Measurements from ENCODE around the gene LMAN2.
"Not testable (repeated sequence)": the region's sequence is repeated elsewhere in the genome, so short reads cannot be mapped to it uniquely, and the experiment has no call there.

Gene LMAN2

GRCh38 chr5:177310332-177310731, 41.1 kb downstream of the LMAN2 start:
- no peak overlapping the region; the same call in 1 of the 2 replicates for H3K4me3 ChIP-seq (ENCODE audit: low read depth, low read length)
- no peak for DNase-seq (ENCODE audit: low read depth)
- no peak for TF ChIP-seq CTCF (IDR thresholded peaks at IDR 0.05; ENCODE audit: insufficient read depth, low read depth, low read length, missing control alignments)

DNA sequence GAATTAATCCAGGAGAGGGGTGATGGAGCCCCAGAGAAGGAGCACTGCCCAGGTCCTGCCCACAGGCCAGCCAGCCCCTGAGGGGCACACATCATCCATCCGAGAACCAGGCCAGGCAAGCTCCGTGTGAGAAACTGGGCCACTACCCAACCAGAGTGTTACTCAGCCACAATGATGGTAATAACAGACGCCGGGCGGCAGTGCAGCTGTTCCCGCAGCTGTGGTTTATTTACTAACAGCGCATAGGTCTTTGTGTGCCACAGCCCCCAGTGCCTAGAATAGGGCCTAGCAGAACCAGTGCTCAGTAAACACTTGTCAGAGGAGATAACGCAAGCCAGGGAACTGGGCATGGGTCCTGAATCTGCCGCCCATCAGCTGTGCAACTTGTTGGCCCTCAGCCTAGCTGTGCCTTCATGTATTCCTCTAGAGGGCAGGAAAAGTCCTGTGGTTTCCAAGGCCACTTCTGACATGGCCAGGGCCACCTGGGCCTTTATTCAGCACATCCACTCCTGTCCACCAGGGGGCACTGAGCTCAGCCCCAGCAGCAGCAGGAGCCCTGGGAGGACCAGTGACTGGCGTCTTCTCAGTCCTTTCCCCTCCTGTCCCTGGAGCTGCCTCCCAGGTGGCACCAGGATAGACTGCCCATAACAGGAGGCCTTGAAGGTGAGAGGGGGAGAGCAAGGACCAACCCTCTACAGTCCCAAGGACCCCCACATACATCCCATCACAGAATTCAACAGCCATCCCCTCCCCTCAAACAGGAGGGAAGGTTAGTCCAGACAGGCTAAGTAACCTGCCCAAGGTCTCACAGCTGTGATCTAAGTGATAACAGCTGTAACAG, 41.9 kb downstream of the LMAN2 start:
- no peak overlapping the region for H3K4me3 ChIP-seq (ENCODE audit: low read depth, low read length)
- DNase-seq (ENCODE audit: low read depth) = peak; percentile 86
- TF ChIP-seq CTCF (IDR thresholded peaks at IDR 0.05; ENCODE audit: insufficient read depth, low read depth, low read length, missing control alignments) = peak; percentile 95

DNA sequence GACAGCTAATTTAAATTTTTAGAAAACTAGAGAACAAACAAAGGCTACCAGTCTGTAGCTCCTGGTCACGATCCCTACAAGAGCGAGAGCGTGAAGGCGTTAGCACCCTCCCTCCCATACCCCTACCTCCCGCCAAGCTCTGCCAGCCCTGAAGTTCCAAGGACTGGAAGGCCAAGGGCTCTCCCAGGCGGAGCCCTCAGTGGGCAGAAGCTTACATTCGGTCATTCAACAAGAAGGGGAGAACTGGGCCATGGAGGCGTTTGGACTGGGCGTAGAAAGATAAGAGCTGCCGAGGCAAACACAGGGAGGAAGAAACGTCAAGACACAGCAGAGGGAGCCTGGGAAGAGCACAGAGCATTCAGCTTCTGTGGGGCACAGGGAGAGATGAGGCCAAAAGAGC, 42.7 kb downstream of the LMAN2 start:
- DNase-seq (ENCODE audit: low read depth) = no peak
- no peak overlapping the region for H3K4me3 ChIP-seq (ENCODE audit: low read depth, low read length)
- no peak for TF ChIP-seq CTCF (IDR thresholded peaks at IDR 0.05; ENCODE audit: insufficient read depth, low read depth, low read length, missing control alignments)

DNA sequence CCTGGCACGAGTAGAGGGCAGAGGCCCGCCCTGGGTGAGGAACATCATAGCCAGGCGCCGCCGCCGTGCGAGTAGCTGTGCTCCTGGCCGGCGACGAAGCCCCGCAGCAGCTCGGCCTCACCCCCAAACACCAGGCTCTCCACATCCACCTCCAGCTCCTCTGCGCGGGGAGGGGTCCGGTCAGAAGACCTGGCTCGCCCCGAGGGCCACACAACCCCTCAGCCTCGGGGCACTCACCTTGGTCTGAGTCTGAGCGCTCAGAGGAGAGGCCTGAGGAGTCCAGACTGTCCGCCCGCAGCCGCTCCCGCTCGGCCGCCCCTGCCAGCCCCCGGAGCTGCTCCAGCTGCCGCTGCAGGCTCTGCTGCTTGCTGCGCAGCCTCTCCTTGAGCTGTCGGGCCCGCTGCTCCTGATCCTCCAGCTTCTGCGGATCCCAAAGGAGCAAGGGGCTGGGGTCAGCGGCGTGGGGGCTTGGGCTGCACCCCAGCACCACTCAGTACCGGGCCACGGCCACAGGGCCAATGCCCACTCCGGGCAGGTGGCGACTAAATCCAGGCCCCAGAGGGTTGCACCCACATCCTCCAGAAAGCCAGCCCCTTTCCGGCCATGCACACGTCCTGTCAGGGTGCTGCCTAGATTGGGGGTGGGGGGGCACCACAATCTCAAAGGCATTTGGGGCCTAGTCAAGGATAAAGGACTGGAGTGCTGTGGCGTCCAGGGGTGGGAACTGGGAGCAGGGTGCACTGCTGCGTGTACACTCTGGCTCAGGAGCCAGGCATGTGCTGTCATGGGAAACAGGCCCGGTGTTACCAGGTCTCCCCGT, 43.7 kb downstream of the LMAN2 start:
- no peak for TF ChIP-seq CTCF (IDR thresholded peaks at IDR 0.05; ENCODE audit: insufficient read depth, low read depth, low read length, missing control alignments)
- peak; percentile 47 for DNase-seq (ENCODE audit: low read depth)
- no peak overlapping the region for H3K4me3 ChIP-seq (ENCODE audit: low read depth, low read length)

DNA sequence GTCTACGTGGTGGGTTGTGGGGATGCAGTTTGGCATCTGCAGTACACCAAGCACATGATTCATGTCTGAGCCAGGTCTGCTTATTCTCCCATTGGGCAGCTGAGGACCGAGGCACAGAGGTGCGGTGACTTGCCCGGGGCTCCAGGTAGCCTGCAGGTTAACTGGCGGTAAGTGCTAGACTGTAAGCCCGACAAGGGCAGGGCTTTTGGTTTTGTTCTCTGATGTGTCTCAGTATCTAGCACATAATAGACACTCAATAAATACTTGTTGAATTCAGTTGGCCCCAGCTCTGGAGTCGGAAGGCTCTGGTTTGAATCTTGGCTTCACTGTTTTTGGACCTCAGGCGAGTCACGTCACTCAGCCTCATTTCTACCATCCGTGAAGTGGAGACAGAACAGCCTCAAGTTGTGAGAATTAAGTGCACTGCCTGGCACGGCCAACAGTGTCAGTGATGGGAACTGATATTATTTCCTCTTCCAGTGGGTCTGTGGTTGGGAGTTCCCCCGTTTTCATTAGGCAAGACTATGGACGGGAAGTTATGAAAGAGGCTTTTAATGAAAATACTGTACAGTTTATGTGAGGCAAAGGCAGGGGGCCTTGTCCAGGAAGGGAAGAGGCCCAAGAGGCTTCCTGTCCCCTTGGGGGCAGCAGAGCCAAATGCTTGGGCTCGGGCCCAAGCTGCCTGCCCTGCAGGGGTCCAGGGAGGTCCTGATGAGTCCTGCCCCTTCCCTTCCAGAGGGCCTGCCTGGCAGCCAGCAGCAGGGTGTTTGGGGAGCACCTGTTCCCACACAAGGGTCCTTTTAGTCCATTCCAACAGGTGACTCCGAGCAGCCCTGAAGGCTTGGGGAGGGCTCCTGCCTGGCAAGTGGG, 44.6 kb downstream of the LMAN2 start:
- DNase-seq (ENCODE audit: low read depth) = peak; percentile 29
- no peak overlapping the region for H3K4me3 ChIP-seq (ENCODE audit: low read depth, low read length)
- no peak for TF ChIP-seq CTCF (IDR thresholded peaks at IDR 0.05; ENCODE audit: insufficient read depth, low read depth, low read length, missing control alignments)

GRCh38 chr5:177306103-177306640, 45.3 kb downstream of the LMAN2 start:
- H3K4me3 ChIP-seq (ENCODE audit: low read depth, low read length); DNase-seq (ENCODE audit: low read depth): not testable (repeated sequence)
